ENCODE measurements around the gene USP21. TPM values are rescaled to one million over a fixed set of nuclear protein-coding genes. Genes with fewer than 3 reads are reported as not detected.

Gene USP21
- total RNA-seq, 4 donors from 2014 or later, result 13.3 to 25.3 (median 16.3) TPM

DNA sequence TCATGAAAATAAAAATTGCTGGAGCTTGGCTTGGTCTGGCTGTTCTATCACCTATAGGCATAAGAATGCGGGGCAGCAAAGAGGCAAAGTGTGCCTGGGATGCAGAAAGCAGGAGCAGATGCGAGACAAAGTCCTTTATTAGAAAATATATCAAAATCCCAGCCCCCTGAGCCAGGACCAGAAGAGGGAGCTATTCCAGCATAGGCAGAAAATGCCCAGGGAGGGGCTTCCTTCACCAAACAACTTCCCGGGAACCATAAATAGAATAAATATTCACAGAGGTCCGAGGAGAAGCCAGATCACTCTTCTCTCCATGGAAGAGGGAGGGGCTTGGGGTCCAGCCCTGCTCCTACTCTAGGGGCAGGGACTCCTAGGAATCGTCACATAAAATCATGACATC lies 11.9 kb downstream of the USP21 start:
- WGBS, result 49% methylated on average over 5 of the region's 5 CpGs

GRCh38 chr1:161171696-161172095 lies 12.4 kb downstream of the USP21 start:
- Histone ChIP-seq H3K4me3 (no peak overlapping the region), H3K27me3 (no peaks in the 10 kb centered on the region), H3K36me3 (peaks cover 41 to 80% (median 78%) of the 10 kb centered on the region in 4 donors), H3K9me3 (no peaks in the 10 kb centered on the region), H3K4me1 (peaks cover 34 to 50% (median 47%) of the 10 kb centered on the region in 4 donors), H3K27ac (replicated peaks in 1 of 4) (peak overlapping the region in 3 of 4 donors; percentile 32 to 41 (median 40))
- TF ChIP-seq EP300 (IDR thresholded peaks at IDR 0.05), result no peak
- TF ChIP-seq, protein P1, sequence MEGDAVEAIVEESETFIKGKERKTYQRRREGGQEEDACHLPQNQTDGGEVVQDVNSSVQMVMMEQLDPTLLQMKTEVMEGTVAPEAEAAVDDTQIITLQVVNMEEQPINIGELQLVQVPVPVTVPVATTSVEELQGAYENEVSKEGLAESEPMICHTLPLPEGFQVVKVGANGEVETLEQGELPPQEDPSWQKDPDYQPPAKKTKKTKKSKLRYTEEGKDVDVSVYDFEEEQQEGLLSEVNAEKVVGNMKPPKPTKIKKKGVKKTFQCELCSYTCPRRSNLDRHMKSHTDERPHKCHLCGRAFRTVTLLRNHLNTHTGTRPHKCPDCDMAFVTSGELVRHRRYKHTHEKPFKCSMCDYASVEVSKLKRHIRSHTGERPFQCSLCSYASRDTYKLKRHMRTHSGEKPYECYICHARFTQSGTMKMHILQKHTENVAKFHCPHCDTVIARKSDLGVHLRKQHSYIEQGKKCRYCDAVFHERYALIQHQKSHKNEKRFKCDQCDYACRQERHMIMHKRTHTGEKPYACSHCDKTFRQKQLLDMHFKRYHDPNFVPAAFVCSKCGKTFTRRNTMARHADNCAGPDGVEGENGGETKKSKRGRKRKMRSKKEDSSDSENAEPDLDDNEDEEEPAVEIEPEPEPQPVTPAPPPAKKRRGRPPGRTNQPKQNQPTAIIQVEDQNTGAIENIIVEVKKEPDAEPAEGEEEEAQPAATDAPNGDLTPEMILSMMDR (IDR thresholded peaks at IDR 0.05), result no peak
- TF ChIP-seq POLR2AphosphoS5 (IDR thresholded peaks at IDR 0.05), result no peak
- TF ChIP-seq POLR2A (IDR thresholded peaks at IDR 0.05; ENCODE audit: low read depth), result no peak
- no peak for DNase-seq (ENCODE audit: extremely low spot score)
- 91% methylated on average over 9 of the region's 12 CpGs for WGBS
- intact Hi-C loops (cut with DNase I), result no loop called here

More for the DNA sequence above, 11.9 kb downstream of the USP21 start:
- Histone ChIP-seq H3K9me3 (no peaks in the 10 kb centered on the region), H3K36me3 (peaks cover 41 to 80% (median 78%) of the 10 kb centered on the region in 4 donors), H3K27me3 (no peaks in the 10 kb centered on the region), H3K27ac (replicated peaks in 1 of 4) (peak overlapping the region in 2 of 4 donors; percentile 32 to 40), H3K4me3 (no peak overlapping the region), H3K4me1 (peaks cover 29 to 46% (median 44%) of the 10 kb centered on the region in 4 donors)
- intact Hi-C loops (cut with DNase I), result no loop called here
- no peak for DNase-seq (ENCODE audit: extremely low spot score)
- no peak for TF ChIP-seq POLR2A (IDR thresholded peaks at IDR 0.05; ENCODE audit: low read depth)
- TF ChIP-seq, protein P1 (IDR thresholded peaks at IDR 0.05), result no peak

- intact Hi-C loops (cut with DNase I), result no loop called here
- Histone ChIP-seq H3K4me1 (peaks cover 28 to 44% (median 43%) of the 10 kb centered on the region in 4 donors), H3K36me3 (peaks cover 41 to 80% (median 78%) of the 10 kb centered on the region in 4 donors), H3K27ac (replicated peaks in 1 of 4) (peak overlapping the region; percentile 20 to 50 (median 40)), H3K4me3 (no peak overlapping the region), H3K27me3 (no peaks in the 10 kb centered on the region), H3K9me3 (no peaks in the 10 kb centered on the region)
- TF ChIP-seq POLR2A (IDR thresholded peaks at IDR 0.05; ENCODE audit: low read depth), result no peak
- no peak for TF ChIP-seq POLR2AphosphoS5 (IDR thresholded peaks at IDR 0.05)
- no peak for TF ChIP-seq EP300 (IDR thresholded peaks at IDR 0.05)
- TF ChIP-seq, protein P1 (IDR thresholded peaks at IDR 0.05), result no peak
- 77% methylated on average over 1 of the region's 1 CpG for WGBS
- no peak for DNase-seq (ENCODE audit: extremely low spot score)
Observed at GRCh38 chr1:161172349-161172748, 13.0 kb downstream of the USP21 start.

- peak; percentile 6 to 54 for TF ChIP-seq POLR2AphosphoS5 (IDR thresholded peaks at IDR 0.05)
- no peak for TF ChIP-seq POLR2A (IDR thresholded peaks at IDR 0.05; ENCODE audit: low read depth)
- H3K9me3 ChIP-seq, result no peaks in the 10 kb centered on the region
- no peak for DNase-seq (ENCODE audit: extremely low spot score)
- WGBS, result 45% methylated on average over 4 of the region's 4 CpGs
- H3K27ac ChIP-seq (replicated peaks in 1 of 4), result peak overlapping the region; percentile 20 to 66 (median 40)
- peaks cover 27 to 43% (median 42%) of the 10 kb centered on the region in 4 donors for H3K4me1 ChIP-seq
- intact Hi-C loops (cut with DNase I), result no loop called here
- H3K27me3 ChIP-seq, result no peaks in the 10 kb centered on the region
- H3K4me3 ChIP-seq, result no peak overlapping the region
- H3K36me3 ChIP-seq, result peaks cover 41 to 80% (median 78%) of the 10 kb centered on the region in 4 donors
Observed at GRCh38 chr1:161172776-161173376, 13.6 kb downstream of the USP21 start.

GRCh38 chr1:161173711-161174110 lies 14.4 kb downstream of the USP21 start:
- DNase-seq (ENCODE audit: extremely low spot score), result no peak
- H3K36me3 ChIP-seq, result peaks cover 41 to 76% (median 72%) of the 10 kb centered on the region in 4 donors
- peak overlapping the region in 3 of 4 donors; percentile 20 to 66 (median 40) for H3K27ac ChIP-seq (replicated peaks in 1 of 4)
- TF ChIP-seq POLR2A (IDR thresholded peaks at IDR 0.05; ENCODE audit: low read depth) (no peak), EP300 (IDR thresholded peaks at IDR 0.05) (no peak), POLR2AphosphoS5 (IDR thresholded peaks at IDR 0.05) (no peak)
- TF ChIP-seq, protein P1 (IDR thresholded peaks at IDR 0.05), result no peak
- intact Hi-C loops (cut with DNase I), result no loop called here
- H3K27me3 ChIP-seq, result no peaks in the 10 kb centered on the region
- no peaks in the 10 kb centered on the region for H3K9me3 ChIP-seq
- H3K4me3 ChIP-seq, result no peak overlapping the region
- 93% methylated on average over 11 of the region's 11 CpGs for WGBS
- H3K4me1 ChIP-seq, result peaks cover 30 to 46% (median 39%) of the 10 kb centered on the region in 4 donors

All from esophagus muscularis mucosa (tissue), 4 donors.